Fibroblast of pulmonary artery (primary cell): ENCODE measurements around the gene RNASE4.

ENCODE experiments used
- DNase-seq: peaks from one replicate; pipeline ENCODE4 v3.0.0-alpha.2; 2010; ENCODE audit warnings: low read depth
- H3K4me3 ChIP-seq: replicated peaks from 2 replicates; pipeline ENCODE4 v1.5.1; 2011; ENCODE audit warnings: low read depth, mild to moderate bottlenecking, control low read depth, low read length, moderate library complexity
- CTCF ChIP-seq: IDR thresholded peaks from 2 replicates; pipeline ENCODE4 v1.5.1; 2011; ENCODE audit warnings: mild to moderate bottlenecking, control low read depth, low read length, inconsistent platforms; ENCODE audit errors: missing control alignments

RNASE4 gene

DNA sequence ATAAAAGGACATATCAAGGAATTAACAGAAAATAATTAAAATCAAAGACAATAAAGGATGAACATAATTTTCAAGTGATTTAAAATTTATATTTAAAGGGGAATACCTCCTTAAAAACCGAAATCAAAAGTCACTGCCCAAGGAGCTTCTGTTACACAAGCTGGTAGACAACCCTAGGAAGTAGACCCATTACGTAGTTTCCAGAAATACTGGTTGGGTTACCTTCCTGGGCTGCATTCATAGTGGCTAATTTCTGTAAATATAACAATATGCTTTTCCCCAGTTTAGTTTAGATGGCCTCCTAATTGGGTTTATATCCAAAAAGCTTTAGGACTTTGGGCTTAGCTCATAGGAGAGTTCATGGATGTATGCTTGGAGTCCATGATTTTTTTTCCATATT, 59.2 kb downstream of the RNASE4 start:
- no peak for TF ChIP-seq CTCF

DNA sequence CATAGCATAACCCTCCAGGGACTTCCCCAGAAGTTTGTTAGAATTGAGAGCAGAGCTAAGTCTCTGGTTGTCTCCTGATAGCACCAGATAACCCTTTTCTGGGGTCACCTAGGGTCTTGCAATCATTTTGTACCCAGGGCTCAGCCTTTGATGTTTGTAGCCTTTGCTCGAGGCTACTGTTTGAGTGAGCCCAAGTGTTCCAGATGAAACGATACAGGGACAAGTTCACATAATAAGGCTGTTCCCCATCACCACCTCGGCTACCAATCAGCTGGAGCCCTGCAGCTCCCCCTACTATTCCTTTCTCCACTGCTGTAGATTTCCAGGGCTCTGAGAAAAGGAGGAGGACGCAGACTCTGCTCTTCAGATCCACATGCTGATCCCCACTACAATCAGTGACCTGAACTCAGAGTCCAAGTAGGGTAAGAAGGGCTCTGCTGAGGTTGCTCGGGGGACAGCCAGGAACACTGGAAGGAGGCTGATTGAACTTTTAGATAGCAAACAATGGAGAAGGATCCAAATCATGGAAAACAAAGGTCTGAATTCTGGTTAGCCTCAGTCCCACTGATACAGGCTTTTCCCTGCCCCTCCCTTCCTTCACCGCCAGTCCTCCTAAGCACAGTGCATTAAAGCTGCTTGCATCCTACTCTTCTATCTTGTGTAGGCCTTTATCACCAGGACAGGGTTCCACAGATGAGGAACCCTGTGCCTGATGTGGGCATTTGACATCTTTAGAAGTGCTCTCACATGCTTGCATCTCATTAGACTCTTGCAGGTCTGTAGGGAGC, 61.4 kb downstream of the RNASE4 start, which contains the start of gene EDDM3A:
Gene EDDM3A (plus strand): TSS at position 317 of the 788 bp plus-strand sequence. CDS start 1,694 bp downstream, outside the sequence.
- DNase-seq = no peak
- TF ChIP-seq CTCF = no peak
- H3K4me3 ChIP-seq = no peak within 1 kb of the TSS

More for the DNA sequence above, 59.2 kb downstream of the RNASE4 start:
- H3K4me3 ChIP-seq = no peak overlapping the region
- DNase-seq = no peak

- H3K4me3 ChIP-seq = no peak overlapping the region
- no peak for DNase-seq
- TF ChIP-seq CTCF = no peak
These were observed 62.2 kb downstream of the RNASE4 start for GRCh38 chr14:20746566-20746965.

GRCh38 chr14:20748439-20748838, 64.1 kb downstream of the RNASE4 start:
- H3K4me3 ChIP-seq = no peak overlapping the region
- no peak for TF ChIP-seq CTCF
- DNase-seq = no peak

DNA sequence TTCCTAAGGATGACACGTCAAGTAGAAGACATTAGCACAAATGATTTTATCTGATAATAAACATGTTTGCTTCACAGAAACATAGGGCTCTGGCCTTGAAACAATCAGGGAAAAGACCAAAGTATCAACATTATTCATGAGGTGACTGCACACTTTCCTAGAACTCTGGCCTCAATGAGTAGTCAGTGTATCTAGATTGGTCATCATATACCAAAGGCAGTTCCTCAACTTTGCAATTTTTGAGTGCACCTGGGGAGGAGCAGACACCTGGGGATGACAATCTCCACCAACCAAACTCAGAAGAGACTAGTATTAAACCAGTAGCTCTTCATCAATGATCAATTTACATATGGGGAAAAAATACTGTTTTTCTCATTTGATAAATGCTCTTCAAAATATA, 65.8 kb downstream of the RNASE4 start:
- H3K4me3 ChIP-seq = no peak overlapping the region
- TF ChIP-seq CTCF = no peak
- no peak for DNase-seq
